Astrocyte of the hippocampus (primary cell): ENCODE data around the gene PAQR9.

Experiments
- DNase-seq: peaks from one replicate; pipeline ENCODE4 v3.0.0; 2011; ENCODE audit warnings: low read depth, low spot score

PAQR9 gene

DNA sequence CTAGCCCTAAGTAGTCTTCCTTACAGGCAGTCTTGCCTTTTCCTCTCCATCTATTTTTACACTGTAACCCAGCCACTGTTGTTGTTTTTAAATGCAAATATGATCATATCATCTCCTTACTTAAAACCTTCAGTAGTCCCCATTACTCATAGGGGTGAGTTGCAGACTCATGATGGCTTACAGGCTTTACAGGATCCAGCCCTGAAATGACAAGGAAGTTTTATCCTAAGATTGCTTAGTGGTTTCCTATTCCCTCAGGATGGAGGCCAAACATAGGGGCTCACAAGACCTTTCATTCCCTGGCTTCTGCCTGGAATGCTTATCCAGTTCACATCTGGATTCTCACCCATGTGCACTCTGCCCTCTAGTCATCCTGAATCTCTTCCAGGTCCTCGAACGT, 46.9 kb downstream of the PAQR9 start:
- no peak for DNase-seq

DNA sequence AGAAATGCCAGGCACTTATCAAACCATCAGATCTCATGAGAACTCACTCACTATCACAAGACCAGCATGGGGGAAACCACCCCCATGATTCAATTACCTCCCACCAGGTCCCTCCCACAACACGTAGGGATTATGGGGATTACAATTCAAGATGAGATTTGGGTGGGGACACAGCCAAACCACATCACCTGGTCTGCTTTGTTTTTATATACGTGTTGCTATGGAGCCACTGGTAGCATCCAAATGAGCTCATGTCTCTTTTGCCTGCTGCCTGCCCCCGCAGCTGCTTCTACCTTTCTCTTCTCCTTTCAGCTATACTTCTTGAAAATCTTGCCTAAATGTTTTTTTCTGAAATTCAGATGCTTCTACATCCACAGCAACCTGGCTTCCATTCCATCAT, 47.8 kb downstream of the PAQR9 start:
- no peak for DNase-seq

DNA sequence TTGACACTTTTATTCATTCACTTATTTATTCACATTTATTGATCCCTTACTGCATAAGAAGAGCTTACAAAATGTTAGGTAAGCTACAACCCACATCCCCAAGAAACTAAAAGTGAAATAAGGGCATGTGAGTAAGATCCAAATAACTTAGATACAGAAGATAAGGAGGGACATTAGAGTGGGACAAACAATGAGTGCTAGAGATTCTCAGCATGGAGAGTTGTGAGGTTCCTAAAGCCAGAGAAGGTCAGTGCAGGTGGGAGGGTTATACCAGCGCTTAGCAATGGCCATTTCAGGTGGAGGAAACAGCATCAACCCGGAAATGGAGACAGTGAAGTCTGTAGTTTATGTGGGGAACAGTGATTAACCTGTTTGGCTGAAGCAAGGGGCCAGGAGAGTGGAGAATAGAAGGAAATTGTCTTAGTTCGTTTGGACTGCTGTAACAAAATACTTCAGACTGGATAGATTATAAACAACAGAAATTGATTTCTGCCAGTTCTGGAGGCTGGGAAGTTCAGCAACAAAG, 49.1 kb downstream of the PAQR9 start:
- no peak for DNase-seq

DNA sequence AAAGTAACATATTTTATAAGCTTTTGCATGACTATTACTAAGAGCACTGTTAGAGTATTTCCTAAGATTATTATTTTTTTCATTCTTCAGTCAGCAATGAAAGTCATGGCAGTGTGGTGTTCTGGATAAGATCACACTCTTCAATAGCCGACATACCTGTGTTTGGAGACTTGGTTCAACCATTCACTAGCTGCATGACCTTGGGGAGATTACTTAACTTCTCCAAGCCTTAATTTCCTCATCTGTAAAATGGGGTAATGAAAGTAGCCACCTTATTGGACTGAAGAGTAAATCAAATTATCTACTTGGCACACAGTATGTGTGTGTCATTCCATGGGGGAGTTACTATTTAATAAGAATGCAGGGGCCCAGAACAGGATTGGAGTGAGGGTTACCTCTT, 50.0 kb downstream of the PAQR9 start:
- DNase-seq, result no peak

DNA sequence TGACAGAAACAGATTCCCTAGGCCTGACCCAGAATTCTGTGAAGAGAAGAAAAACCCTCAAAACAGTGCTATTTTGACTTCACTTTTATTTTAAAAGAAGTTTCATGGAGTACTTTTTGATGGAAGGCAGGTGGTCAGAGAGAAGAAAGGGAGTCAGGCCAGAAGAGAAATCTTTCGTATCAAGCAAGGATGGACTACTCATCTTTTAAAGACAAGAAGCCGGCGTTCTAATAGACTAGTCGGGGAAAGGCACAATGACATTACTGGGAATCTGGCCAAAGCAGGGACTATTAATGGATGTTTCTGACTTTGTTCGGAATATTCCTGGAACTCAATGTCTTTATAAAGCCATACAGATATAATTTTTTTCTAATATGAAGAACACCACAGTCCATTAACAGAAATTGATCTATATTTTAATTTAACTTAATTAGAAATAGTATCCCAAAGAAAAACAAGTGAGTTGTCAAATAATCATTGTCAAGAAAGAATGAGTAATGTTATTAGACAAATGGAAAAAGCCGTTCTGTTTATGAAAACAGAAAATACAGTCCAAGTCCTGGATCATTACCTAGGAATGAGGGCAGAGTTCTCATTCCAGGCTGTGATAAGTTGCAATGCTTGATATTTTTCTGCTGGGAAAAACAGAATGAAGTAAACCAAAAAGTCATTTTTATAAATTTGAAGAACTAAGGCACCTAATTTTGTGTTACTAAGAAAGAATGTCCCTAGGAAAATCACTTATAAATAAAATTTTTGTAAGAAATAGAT, 50.9 kb downstream of the PAQR9 start:
- DNase-seq, result peak; percentile 23
